Upper lobe of left lung (tissue), 4 donors: ENCODE measurements around the gene AHI1.

Experiments used
- POLR2A ChIP-seq, 4 donors: fragments of 450-650 bp; IDR thresholded peaks; one replicate each; pipeline ENCODE4 v1.5.1; 2016 to 2017; ENCODE audit warnings: antibody characterized with exemption in 4 of 4, mild to moderate bottlenecking in 2 of 4
- POLR2AphosphoS5 ChIP-seq, 2 donors: sonication (generic); formaldehyde crosslinking; IDR thresholded peaks; one replicate each; pipeline ENCODE4 v1.5.1; 2017; ENCODE audit warnings: antibody characterized with exemption in 2 of 2
- TF ChIP-seq, protein P1 (sequence below), 6 experiments: fragments of 450-650 bp in 4 of 6; fragments of 200-600 bp in 2 of 6; sonication (generic) in 2 of 6; IDR thresholded peaks; one replicate each; pipeline ENCODE4 v1.5.1; 2016 to 2019; ENCODE audit warnings: antibody characterized with exemption in 6 of 6

DNA sequence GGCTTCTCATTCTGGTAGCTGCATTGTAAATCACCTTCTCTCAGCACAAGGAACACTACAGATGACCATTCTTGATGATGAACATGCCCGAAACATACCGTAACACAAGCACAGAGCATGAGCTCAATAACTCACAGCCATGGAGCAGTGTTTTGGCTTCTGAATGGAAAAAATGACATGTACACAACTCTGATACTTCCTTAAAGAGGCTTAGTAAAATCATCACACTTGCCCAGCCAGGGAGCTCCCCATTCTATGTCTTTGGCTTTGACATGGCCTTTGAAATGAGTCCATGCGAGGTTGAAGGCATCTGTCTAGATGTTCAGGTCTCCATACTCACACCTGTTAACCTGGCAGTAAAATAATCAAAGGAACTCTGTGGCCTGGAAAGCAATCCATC lies 228.8 kb downstream of the AHI1 start:
- TF ChIP-seq, protein P1, sequence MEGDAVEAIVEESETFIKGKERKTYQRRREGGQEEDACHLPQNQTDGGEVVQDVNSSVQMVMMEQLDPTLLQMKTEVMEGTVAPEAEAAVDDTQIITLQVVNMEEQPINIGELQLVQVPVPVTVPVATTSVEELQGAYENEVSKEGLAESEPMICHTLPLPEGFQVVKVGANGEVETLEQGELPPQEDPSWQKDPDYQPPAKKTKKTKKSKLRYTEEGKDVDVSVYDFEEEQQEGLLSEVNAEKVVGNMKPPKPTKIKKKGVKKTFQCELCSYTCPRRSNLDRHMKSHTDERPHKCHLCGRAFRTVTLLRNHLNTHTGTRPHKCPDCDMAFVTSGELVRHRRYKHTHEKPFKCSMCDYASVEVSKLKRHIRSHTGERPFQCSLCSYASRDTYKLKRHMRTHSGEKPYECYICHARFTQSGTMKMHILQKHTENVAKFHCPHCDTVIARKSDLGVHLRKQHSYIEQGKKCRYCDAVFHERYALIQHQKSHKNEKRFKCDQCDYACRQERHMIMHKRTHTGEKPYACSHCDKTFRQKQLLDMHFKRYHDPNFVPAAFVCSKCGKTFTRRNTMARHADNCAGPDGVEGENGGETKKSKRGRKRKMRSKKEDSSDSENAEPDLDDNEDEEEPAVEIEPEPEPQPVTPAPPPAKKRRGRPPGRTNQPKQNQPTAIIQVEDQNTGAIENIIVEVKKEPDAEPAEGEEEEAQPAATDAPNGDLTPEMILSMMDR (IDR thresholded peaks at IDR 0.05) = no peak
- TF ChIP-seq POLR2AphosphoS5 (IDR thresholded peaks at IDR 0.05) = no peak
- no peak for TF ChIP-seq POLR2A (IDR thresholded peaks at IDR 0.05)
